ENCODE data around the gene CELF4.

The CELF4 gene

GRCh38 chr18:37458697-37459096 is 106.9 kb downstream of the CELF4 start:
- DNase-seq: no peak

- DNase-seq: no peak
Observed at GRCh38 chr18:37457753-37458152, 107.8 kb downstream of the CELF4 start.

- DNase-seq: no peak
Observed at GRCh38 chr18:37457341-37457740, 108.3 kb downstream of the CELF4 start.

GRCh38 chr18:37456873-37457272 is 108.7 kb downstream of the CELF4 start:
- DNase-seq: no peak

DNA sequence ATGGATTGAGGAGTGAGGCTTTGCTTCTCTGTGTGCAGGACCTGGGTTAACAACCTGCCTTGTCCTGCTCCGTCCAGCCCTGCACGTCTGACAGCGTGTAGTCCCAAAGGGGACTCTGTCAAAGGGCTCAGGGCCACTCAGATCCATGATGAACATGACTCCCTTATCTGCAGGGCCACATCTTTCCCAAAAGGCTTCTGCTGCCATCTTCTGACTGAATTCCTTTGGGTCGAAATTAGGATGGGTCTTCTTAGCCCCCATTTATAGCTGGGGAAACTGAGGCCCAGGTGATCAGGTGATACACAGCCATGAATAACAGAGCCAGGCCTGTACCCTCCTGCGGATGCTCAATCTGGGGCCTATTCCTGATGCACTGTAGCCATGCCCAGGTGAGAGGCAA is 109.2 kb downstream of the CELF4 start:
- DNase-seq: no peak

GRCh38 chr18:37453752-37454151 is 111.8 kb downstream of the CELF4 start:
- no peak for DNase-seq

GRCh38 chr18:37452682-37453385 is 112.8 kb downstream of the CELF4 start:
- no peak for DNase-seq

DNA sequence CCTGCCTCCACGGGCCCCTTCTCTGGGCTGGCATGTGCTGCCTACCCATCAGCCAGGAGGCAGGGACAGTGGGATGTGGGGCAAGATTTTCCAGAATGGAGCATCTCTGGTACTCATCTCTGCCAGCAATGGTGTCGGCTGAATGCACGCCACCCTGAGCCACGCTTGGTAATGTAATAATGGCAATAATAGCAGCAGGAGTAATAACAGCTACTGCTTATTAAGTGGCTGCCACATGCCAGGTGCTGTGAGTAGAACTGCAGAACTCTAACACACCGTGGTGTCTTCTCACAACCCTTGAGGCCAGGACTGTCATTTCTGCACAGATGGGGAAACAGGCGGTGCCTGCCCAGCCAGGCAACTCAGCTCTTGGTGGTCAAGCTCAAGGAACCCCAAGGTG is 113.6 kb downstream of the CELF4 start:
- no peak for DNase-seq

DNA sequence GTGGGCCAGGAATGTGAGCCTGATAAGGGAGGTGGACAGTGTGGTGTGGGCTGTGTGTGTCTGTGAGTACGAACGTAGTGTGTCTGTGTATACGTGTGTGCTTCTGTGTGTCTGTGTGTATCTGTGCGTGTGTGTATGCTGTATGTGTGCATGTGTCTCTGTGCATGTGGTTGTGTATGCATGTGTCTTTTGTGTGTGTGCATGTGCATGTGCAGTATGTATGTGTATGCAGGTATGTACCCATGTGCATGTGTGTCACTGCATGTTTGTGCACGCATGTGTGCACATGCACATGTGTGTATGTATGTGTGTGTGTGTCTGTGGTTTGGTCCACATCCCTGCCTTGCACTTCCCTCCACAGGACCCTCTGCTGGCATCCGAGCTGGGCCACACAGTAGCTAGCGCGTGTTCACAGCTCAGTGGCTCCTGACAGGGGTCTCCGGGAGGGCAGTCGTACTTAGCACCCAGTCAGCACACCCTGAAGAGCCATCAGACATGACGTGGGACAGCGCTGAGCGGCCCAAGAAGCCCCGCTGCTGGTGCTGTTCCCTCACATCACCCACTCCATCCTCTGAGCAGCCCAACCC is 114.3 kb downstream of the CELF4 start:
- DNase-seq: no peak

- DNase-seq: peak; percentile 25
Observed at GRCh38 chr18:37450434-37451132, 115.0 kb downstream of the CELF4 start.

DNA sequence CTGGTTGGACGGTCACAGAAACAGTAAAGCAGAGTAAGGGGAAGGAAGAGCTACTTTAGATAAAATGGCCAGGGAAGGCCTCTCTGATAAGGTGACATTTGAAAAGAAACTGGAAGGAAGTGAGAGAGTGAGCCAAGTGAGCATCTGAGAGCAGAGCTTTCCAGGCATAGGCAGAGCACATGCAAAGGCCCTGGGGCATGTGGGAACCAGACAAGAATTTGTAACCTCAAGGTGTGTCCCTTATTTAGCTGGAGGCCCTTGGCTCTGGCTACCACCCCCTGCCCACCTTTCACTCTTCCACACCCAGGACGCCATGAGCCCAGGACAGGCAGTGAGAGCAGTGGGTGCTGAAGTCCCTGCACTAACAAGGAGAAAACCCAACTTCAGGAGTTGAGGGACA is 116.0 kb downstream of the CELF4 start:
- no peak for DNase-seq

DNA sequence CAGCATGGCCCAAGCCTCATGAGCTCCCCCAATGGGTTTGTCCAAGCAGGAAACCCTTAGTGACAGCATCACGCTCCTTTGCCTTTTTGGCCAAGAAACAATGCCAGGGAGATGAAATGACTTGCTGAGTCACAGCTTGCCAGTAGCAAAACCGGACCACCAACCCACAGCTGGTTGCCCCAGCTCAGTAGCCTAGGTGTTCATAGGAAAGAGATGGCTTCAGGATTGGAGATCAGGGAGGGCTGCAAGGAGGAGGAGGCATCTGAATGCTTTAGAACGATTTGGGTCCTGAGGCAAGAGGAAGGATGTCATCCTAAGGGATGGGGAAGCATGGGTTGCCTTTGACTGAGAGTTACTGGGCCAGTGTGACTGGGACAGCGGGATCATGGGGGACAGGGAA is 116.7 kb downstream of the CELF4 start:
- DNase-seq: no peak

- no peak for DNase-seq
Observed at GRCh38 chr18:37447962-37448888, 117.4 kb downstream of the CELF4 start.

DNA sequence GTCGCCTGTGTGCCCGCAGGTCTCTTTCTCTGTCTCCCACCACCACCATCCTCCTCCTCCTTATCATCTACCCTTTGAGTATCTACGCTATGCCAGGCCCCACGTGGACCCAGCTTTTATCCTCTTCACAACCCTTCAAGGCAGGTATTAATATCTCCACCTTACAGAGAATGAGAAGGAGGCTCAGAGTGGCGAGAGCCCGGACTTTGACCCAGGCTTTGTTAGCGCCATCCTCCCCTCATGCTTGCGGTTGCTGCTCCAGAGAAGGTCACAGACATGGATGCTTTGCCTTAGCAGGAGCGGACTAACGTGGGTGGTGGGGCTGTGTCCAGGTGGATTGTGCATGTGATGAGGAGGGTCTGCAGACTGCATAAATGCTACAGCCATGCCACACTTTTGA is 119.8 kb downstream of the CELF4 start:
- no peak for DNase-seq

DNA sequence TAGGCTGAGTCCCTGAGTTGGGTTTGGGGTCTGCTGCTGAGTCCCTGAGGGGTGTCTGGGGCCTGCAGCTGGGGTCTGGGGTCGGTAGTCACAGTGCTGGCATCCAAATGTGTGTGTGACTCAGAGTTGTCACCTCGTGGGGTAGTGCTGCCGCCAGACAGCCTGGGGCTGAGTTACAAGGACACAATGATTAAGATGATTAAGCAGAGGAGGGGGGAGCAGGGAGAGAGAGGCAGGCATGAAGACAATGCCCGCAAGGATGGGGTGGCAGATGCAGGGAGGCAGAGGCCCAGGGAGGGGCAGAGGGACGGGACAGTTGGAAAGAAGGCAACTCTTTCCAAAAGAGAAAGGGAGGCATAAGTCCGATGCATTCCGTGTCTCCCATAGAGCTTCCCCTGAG is 120.2 kb downstream of the CELF4 start:
- DNase-seq: peak; percentile 76

GRCh38 chr18:37443325-37444055 is 122.1 kb downstream of the CELF4 start:
- peak; percentile 51 for DNase-seq

DNA sequence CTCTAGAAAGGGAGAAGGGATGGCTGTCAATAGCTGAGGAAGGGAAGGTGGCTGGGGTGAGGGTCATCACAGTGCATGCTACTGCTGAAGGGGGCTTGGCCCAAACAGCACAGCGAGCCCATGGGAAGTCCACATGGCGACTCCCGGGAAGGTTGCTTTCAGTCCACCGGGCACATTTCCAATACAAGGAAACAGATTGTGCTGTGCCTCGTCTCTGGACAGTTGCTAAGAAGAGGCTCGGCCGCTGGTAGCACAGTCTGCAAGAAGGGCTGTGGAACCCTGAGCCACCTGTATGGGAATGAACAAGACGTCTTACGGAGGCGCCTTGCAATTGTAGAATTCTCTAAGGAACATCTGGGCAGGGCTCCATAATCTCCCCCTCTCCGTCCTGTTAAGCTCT is 123.1 kb downstream of the CELF4 start:
- DNase-seq: peak; percentile 60

DNA sequence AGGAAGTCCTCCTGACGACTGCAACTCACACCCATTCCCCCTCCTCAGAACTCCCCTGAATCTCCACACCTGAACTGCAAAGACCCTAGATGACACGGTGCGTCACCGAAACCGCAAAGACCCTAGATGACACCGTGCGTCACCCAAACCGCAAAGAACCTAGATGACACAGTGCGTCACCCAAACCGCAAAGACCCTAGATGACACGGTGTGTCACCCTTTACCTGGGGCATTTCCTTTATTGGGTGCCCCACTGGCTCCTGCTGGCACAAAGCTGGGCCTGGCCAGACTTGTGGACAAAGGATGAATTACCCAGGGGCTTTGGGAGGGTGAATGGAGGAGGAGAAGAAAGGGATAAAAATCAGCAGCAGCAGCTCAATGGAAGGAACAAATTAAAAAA is 123.8 kb downstream of the CELF4 start:
- DNase-seq: no peak

GRCh38 chr18:37440206-37440605 is 125.4 kb downstream of the CELF4 start:
- DNase-seq: no peak

- DNase-seq: peak; percentile 68
Observed at GRCh38 chr18:37438417-37439180, 127.0 kb downstream of the CELF4 start.

DNA sequence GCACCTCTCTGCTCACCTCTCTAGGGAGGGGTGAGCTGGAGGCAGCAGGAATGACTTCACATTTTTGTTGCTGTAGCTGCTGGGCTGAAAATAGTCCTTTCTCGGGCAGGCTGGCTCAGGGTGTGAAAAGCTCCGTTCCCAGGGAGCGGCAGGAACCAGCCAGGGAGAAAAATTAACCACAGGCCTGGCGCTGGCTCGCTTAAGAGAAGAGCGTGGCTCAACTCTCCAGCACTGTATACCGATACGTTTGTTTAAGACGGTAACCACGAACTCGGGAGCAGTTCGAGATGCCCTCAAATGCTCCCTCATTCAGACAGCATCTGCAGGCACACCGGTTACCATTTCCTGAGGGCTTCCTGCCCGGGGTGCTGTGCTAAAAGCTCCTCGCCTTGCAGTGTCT is 129.6 kb downstream of the CELF4 start:
- no peak for DNase-seq
